SK-N-SH treated with all-trans-retinoic acid at 6 μM for 48 hours (cell line): Measurements from ENCODE around the gene UFD1.

ENCODE experiments used
- ATAC-seq: fragments of 200-7000 bp; cut with Tn5 transposase; 3 replicates; pipeline ENCODE4 v1.9.1; 2020; ENCODE audit warnings: mild to moderate bottlenecking, moderate library complexity
- BACH2 ChIP-seq: fragments of 250-450 bp; sonication (Bioruptor Pico); IDR thresholded peaks from 2 replicates; pipeline ENCODE4 v1.9.0; 2021; ENCODE audit warnings: mild to moderate bottlenecking, borderline replicate concordance
- CREB5 ChIP-seq: fragments of 250-450 bp; sonication (Bioruptor Pico); IDR thresholded peaks from 2 replicates; pipeline ENCODE4 v1.5.1; 2020; ENCODE audit warnings: low read depth, mild to moderate bottlenecking, moderate library complexity
- ESRRG ChIP-seq: fragments of 250-450 bp; sonication (Bioruptor Pico); IDR thresholded peaks from 2 replicates; pipeline ENCODE4 v1.6.1; 2021; ENCODE audit warnings: mild to moderate bottlenecking
- GLIS3 ChIP-seq: fragments of 250-450 bp; sonication (Bioruptor Pico); IDR thresholded peaks from 2 replicates; pipeline ENCODE4 v1.5.0; 2020; ENCODE audit warnings: mild to moderate bottlenecking, moderate library complexity
- ISL1 ChIP-seq: fragments of 250-450 bp; sonication (Bioruptor Pico); IDR thresholded peaks from 2 replicates; pipeline ENCODE4 v2.1.2; 2022; ENCODE audit warnings: mild to moderate bottlenecking, moderate library complexity
- OSR1 ChIP-seq: fragments of 250-450 bp; sonication (Bioruptor Pico); IDR thresholded peaks from 2 replicates; pipeline ENCODE4 v1.8.0; 2022; ENCODE audit warnings: moderate library complexity, mild to moderate bottlenecking, inconsistent platforms
- POU6F1 ChIP-seq: fragments of 250-450 bp; sonication (Bioruptor Pico); IDR thresholded peaks from 2 replicates; pipeline ENCODE4 v1.8.0; 2021; ENCODE audit warnings: low read depth, mild to moderate bottlenecking, moderate library complexity, borderline replicate concordance
- PPARA ChIP-seq: fragments of 250-450 bp; sonication (Bioruptor Pico); IDR thresholded peaks from 2 replicates; pipeline ENCODE4 v1.5.0; 2020; ENCODE audit warnings: mild to moderate bottlenecking, borderline replicate concordance
- RARB ChIP-seq: fragments of 250-450 bp; sonication (Bioruptor Pico); IDR thresholded peaks from 2 replicates; pipeline ENCODE4 v1.8.0; 2021; ENCODE audit warnings: mild to moderate bottlenecking, moderate library complexity
- SNAI2 ChIP-seq: fragments of 250-450 bp; sonication (Bioruptor Pico); IDR thresholded peaks from 2 replicates; pipeline ENCODE4 v1.5.0; 2020; ENCODE audit warnings: mild to moderate bottlenecking, moderate library complexity
- TCF4 ChIP-seq: fragments of 250-450 bp; sonication (Bioruptor Pico); IDR thresholded peaks from 2 replicates; pipeline ENCODE4 v1.8.0; 2021; ENCODE audit warnings: mild to moderate bottlenecking, moderate library complexity, borderline replicate concordance
- TSHZ2 ChIP-seq: fragments of 250-450 bp; sonication (Bioruptor Pico); IDR thresholded peaks from 2 replicates; pipeline ENCODE4 v1.5.0; 2020; ENCODE audit warnings: mild to moderate bottlenecking, moderate library complexity
- ZC3H10 ChIP-seq: fragments of 250-450 bp; sonication (Bioruptor Pico); IDR thresholded peaks from 2 replicates; pipeline ENCODE4 v1.5.1; 2021; ENCODE audit warnings: mild to moderate bottlenecking, moderate library complexity
- ZFP3 ChIP-seq: fragments of 250-450 bp; sonication (Bioruptor Pico); IDR thresholded peaks from 2 replicates; pipeline ENCODE4 v1.5.0; 2020; ENCODE audit warnings: mild to moderate bottlenecking, moderate library complexity
- ZFP30 ChIP-seq: fragments of 450-650 bp; formaldehyde crosslinking; IDR thresholded peaks from 2 replicates; pipeline ENCODE4 v1.5.0; 2022; ENCODE audit warnings: mild to moderate bottlenecking, moderate library complexity
- ZNF70 ChIP-seq: fragments of 450-650 bp; formaldehyde crosslinking; IDR thresholded peaks from 2 replicates; pipeline ENCODE4 v1.5.0; 2020; ENCODE audit warnings: mild to moderate bottlenecking, moderate library complexity
- ZNF8 ChIP-seq: fragments of 450-650 bp; formaldehyde crosslinking; IDR thresholded peaks from 2 replicates; pipeline ENCODE4 v1.5.0; 2020; ENCODE audit warnings: mild to moderate bottlenecking, moderate library complexity

Gene UFD1

GRCh38 chr22:19497245-19497644, 18.3 kb upstream of the UFD1 start:
- TF ChIP-seq ZC3H10 (CRISPR knock-in tag): no peak
- no peak for TF ChIP-seq ZNF8 (CRISPR knock-in tag)
- ATAC-seq: 0 out of 3 replicates have a peak, but pooled peaks have one; percentile 52

- no peak for TF ChIP-seq GLIS3 (CRISPR knock-in tag)
- TF ChIP-seq RARB (CRISPR knock-in tag): no peak
- no peak for TF ChIP-seq ZFP3
- TF ChIP-seq ZFP30 (CRISPR knock-in tag): no peak
- TF ChIP-seq CREB5 (CRISPR knock-in tag): no peak
- no peak for ATAC-seq
Observed at GRCh38 chr22:19496324-19496630, 17.3 kb upstream of the UFD1 start.

GRCh38 chr22:19495562-19496323, 16.8 kb upstream of the UFD1 start:
- TF ChIP-seq TCF4 (CRISPR knock-in tag) (no peak), TSHZ2 (CRISPR knock-in tag) (no peak), BACH2 (CRISPR knock-in tag) (no peak)
- ATAC-seq: no peak

GRCh38 chr22:19494676-19495173, 15.7 kb upstream of the UFD1 start:
- no peak for ATAC-seq
- TF ChIP-seq ISL1 (CRISPR knock-in tag): no peak
- TF ChIP-seq ESRRG (CRISPR knock-in tag): no peak
- no peak for TF ChIP-seq TCF4 (CRISPR knock-in tag)
- no peak for TF ChIP-seq OSR1
- no peak for TF ChIP-seq SNAI2
- TF ChIP-seq CREB5 (CRISPR knock-in tag): no peak

GRCh38 chr22:19494001-19494560, 15.1 kb upstream of the UFD1 start:
- ATAC-seq: no peak
- TF ChIP-seq PPARA (CRISPR knock-in tag): no peak

- no peak for ATAC-seq
- TF ChIP-seq BACH2 (CRISPR knock-in tag) (no peak), ESRRG (CRISPR knock-in tag) (no peak), ZFP30 (CRISPR knock-in tag) (no peak)
Observed at GRCh38 chr22:19492504-19493174, 13.6 kb upstream of the UFD1 start.

GRCh38 chr22:19490628-19491230, 11.7 kb upstream of the UFD1 start:
- TF ChIP-seq ESRRG (CRISPR knock-in tag) (no peak), OSR1 (no peak), BACH2 (CRISPR knock-in tag) (no peak), ZFP3 (no peak), ZNF70 (CRISPR knock-in tag) (no peak), POU6F1 (CRISPR knock-in tag) (no peak)
- no peak for ATAC-seq
